ENCODE data around the gene MCRIP1. TPM values are rescaled to one million over a fixed set of nuclear protein-coding genes. Genes with fewer than 3 reads are reported as not detected.

The MCRIP1 gene
- total and polyA plus RNA-seq, 2 of the 4 experiments (the other 2 are of a cell fraction), result 56.5 to 164 TPM

DNA sequence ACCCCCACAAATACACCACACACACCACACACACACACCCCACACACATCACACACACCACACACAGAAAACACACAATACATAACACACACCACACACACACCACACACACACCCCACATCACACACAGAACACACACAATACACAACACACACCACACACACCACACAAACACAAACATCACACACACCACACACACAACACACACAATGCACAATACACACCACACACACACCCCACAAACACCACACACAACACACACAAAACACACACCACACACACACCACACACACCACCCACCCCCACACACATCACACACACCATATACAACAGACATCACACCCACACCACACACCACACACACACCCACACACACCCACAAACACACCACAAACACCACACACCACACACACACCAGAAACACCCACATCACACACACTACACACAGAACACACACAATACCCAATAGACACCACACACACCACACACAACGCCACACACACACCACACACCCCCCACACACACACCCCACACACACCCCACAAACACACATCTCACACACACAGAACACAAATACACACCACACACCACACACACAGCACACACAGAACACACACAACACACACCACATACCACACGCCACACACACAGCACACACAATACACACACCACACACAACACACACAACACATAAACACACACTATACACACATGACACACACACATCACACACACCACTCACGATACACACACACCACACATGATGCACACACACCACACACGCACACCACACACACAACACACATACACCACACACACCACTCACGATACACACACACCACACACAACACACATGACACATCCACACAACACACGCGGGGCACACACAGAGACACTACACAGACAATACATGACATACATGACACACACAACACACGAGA lies 40.1 kb downstream of the MCRIP1 start:
- Histone ChIP-seq H2BK120ac (ENCODE audit: low read depth, low read length) (no peak overlapping the region), H3K4me3 (ENCODE audit: insufficient read depth, low read depth, low read length) (no peak overlapping the region), H4K8ac (ENCODE audit: low read depth in 2 of 2, low read length in 2 of 2) (no peak overlapping the region), H3K18ac (ENCODE audit: low read depth, low read length) (no peak overlapping the region), H2BK5ac (ENCODE audit: low read depth, low read length, poor library complexity, severe bottlenecking) (peak overlapping the region; percentile 92), H2AK5ac (ENCODE audit: low read depth, low read length) (peak overlapping the region; percentile 73; the same call in 1 of the 2 replicates), H2AFZ (replicated peaks; ENCODE audit: low read length, poor library complexity) (no peak overlapping the region), H3K27ac (ENCODE audit: insufficient read depth, low read length) (no peak overlapping the region), H4K5ac (ENCODE audit: low read depth, low read length) (no peak overlapping the region), H2BK15ac (ENCODE audit: low read depth, low read length) (no peak overlapping the region), H2AK9ac (replicated peaks; ENCODE audit: low read depth, low read length, poor library complexity) (peak overlapping the region; percentile 24), H3K27me3 (ENCODE audit: control insufficient read depth, insufficient read depth, low read length) (peaks cover 4% of the 10 kb centered on the region), H3K36me3 (ENCODE audit: control insufficient read depth, insufficient read depth, low read length) (no peaks in the 10 kb centered on the region), H3K9me1 (ENCODE audit: insufficient read depth, low read length) (peaks cover 12% of the 10 kb centered on the region), H2BK20ac (ENCODE audit: low read depth, low read length) (no peak overlapping the region), H3K4ac (ENCODE audit: low read depth, low read length) (no peak overlapping the region), H4K20me1 (ENCODE audit: insufficient read depth, low read length) (no peaks in the 10 kb centered on the region), H3K79me1 (ENCODE audit: low read depth in 1 of 2, low read length in 2 of 2) (no peaks in the 10 kb centered on the region), H3K4me2 (ENCODE audit: low read depth, low read length) (no peak overlapping the region), H3K4me1 (ENCODE audit: control insufficient read depth, insufficient read depth, low read length) (no peaks in the 10 kb centered on the region), H3K9ac (ENCODE audit: low read depth, low read length) (no peak overlapping the region), H3K9me3 (ENCODE audit: control insufficient read depth, insufficient read depth, low read length) (no peaks in the 10 kb centered on the region), H3K14ac (replicated peaks; ENCODE audit: low read depth, low read length) (0 out of 2 replicates have a peak overlapping the region, but pooled peaks have one; percentile 41), H3K56ac (ENCODE audit: extremely low read depth, insufficient read depth, low read length) (no peak overlapping the region), H4K91ac (ENCODE audit: insufficient read depth, low read depth, low read length) (no peak overlapping the region), H3K23ac (ENCODE audit: low read depth, low read length) (peak overlapping the region; percentile 23; the same call in 1 of the 2 replicates)
- ChIA-PET POLR2A (ENCODE audit: unreplicated experiment) (no interaction called here), CTCF (no interaction called here)
- in situ Hi-C loops (cut with MboI; ENCODE audit: low sequenced_read_pairs), result no loop called here
- dilution Hi-C loops (cut with HindIII; ENCODE audit: low sequenced_read_pairs, unreplicated experiment), result no loop called here
- no peak for ATAC-seq (ENCODE audit: low read depth)
- no TSS peak for BruUV-seq (replicated peaks)
- WGBS, 2 experiments (ENCODE audit: extremely low coverage in 2 of 2, insufficient read length in 1 of 2), result 85% methylated on average over 5 of the region's 8 CpGs; no CpG with 5 or more reads in 1 of the 2 experiments
- intact Hi-C loops (cut with micrococcal nuclease), result no loop called here
- no peak for DNase-seq
- TF ChIP-seq FOS (IDR thresholded peaks at IDR 0.05; ENCODE audit: low read depth, low read length), result no peak
- no peak for TF ChIP-seq USF2 (IDR thresholded peaks at IDR 0.05; ENCODE audit: low read depth, low read length)
- no peak for TF ChIP-seq MAZ (IDR thresholded peaks at IDR 0.05; ENCODE audit: borderline replicate concordance, low read depth, low read length)
- no peak for TF ChIP-seq BHLHE40 (IDR thresholded peaks at IDR 0.05; ENCODE audit: low read depth, low read length)
- TF ChIP-seq MAFK (IDR thresholded peaks at IDR 0.05; ENCODE audit: low read depth, low read length), result no peak
- no peak for TF ChIP-seq SMC3 (IDR thresholded peaks at IDR 0.05; ENCODE audit: low read depth, low read length)
- TF ChIP-seq, protein P1, sequence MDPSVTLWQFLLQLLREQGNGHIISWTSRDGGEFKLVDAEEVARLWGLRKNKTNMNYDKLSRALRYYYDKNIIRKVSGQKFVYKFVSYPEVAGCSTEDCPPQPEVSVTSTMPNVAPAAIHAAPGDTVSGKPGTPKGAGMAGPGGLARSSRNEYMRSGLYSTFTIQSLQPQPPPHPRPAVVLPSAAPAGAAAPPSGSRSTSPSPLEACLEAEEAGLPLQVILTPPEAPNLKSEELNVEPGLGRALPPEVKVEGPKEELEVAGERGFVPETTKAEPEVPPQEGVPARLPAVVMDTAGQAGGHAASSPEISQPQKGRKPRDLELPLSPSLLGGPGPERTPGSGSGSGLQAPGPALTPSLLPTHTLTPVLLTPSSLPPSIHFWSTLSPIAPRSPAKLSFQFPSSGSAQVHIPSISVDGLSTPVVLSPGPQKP (IDR thresholded peaks at IDR 0.05; ENCODE audit: borderline replicate concordance, low read depth, low read length), result no peak
- TF ChIP-seq RCOR1 (IDR thresholded peaks at IDR 0.05; ENCODE audit: insufficient replicate concordance, low read length), result no peak
- TF ChIP-seq CHD1 (IDR thresholded peaks at IDR 0.05; ENCODE audit: low read depth, low read length), result no peak
- TF ChIP-seq CEBPB (IDR thresholded peaks at IDR 0.05; ENCODE audit: low read depth, low read length), result no peak
- no peak for TF ChIP-seq RFX5 (IDR thresholded peaks at IDR 0.05; ENCODE audit: low read depth, low read length)
- no peak for TF ChIP-seq POLR2A (IDR thresholded peaks at IDR 0.05; ENCODE audit: low read depth, low read length)
- no peak for TF ChIP-seq NFE2L2 (IDR thresholded peaks at IDR 0.05; ENCODE audit: low read depth, low read length)
- TF ChIP-seq MXI1 (IDR thresholded peaks at IDR 0.05; ENCODE audit: borderline replicate concordance, low read depth, low read length), result no peak
- TF ChIP-seq RAD21 (IDR thresholded peaks at IDR 0.05; ENCODE audit: low read length), result no peak
